Measurements from ENCODE around the gene ZNF423. TPM values are rescaled to one million over a fixed set of nuclear protein-coding genes. Genes with fewer than 3 reads are reported as not detected.

ZNF423 gene
- total RNA-seq, 1 donor from 2014 or later: 0.05 TPM

DNA sequence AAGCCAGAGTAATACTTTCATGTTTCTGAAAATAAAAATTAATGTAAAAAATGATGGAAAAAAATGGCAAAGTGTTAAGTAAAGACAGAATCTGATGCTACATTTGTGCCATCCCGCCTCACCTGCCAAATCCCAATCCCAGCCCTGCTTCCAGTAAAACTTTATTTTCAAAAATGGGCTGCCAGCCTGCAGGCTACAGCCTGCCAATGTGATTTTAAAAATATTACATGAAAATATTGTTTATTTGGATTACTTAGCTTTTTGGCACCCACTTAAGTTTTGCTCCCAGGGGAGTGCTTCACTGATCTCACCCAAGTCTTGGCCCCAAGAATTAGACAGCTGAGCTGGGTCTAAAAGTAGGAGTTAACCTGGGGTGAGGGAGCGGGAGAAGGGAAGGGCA lies 369.5 kb downstream of the ZNF423 start:
- intact Hi-C loops (cut with micrococcal nuclease): no loop called here

- intact Hi-C loops (cut with micrococcal nuclease): no loop called here
These were observed 370.2 kb downstream of the ZNF423 start for GRCh38 chr16:49485663-49486062.

- intact Hi-C loops (cut with micrococcal nuclease): no loop called here
These were observed 371.0 kb downstream of the ZNF423 start for GRCh38 chr16:49484936-49485335.

DNA sequence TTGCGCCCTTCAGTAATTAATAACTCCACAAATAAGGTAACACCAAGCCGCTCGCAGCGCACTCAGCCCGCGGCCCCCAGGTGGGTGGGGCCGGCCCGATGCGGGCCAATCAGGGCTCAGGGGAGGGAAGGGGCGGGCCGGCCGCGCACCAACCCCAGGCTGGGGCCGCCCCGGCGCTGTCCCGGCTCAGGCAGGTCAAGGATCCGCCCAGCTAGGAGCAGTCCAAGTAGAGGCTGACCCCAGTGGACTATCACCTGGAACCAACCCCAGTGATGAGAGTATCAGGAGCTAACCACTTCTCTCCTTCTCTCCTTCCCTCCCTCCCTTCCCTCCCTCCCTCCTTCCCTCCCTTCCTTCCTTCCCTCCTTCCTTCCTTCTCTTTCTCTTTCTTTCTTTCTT lies 371.5 kb downstream of the ZNF423 start:
- intact Hi-C loops (cut with micrococcal nuclease): no loop called here

DNA sequence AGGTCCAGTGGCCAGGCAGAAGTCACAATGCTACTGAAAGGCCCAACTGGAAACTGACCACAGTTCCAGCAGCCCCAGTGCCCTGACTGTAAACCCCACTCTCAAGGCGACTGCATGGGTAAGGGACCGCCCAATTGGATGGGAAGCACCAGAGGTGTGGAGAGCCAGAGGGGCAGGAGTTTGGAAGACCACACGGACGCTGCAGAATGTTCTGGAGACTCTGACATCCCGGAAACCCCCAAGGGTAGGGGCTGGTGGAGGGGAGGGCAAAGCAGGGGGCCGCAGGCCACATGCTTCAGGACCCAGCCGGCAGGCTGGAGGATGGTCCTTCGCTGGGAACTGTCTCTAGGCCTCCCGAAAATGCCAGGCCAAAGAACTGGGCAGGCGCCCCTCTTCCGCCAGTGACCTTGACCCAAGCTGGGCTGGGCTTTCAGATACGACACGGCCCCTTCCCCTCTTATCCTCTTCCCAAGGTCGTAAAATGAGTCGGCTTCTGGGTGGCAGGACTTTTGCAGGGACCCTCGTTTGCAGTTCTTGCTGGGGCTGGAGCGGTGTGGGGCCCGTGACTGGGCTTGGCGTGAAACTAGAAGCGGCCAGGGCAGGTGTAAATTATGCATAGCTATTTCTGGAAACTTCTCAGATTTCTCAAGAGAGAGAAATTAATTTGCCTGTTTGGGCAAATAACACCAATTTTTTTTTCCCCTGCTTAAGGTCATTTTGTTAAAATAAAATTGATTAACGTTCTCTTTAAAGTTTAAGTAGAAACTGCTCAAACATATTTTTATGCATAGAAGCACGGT lies 372.1 kb downstream of the ZNF423 start:
- intact Hi-C loops (cut with micrococcal nuclease): no loop called here

- intact Hi-C loops (cut with micrococcal nuclease): no loop called here
These were observed 372.7 kb downstream of the ZNF423 start for GRCh38 chr16:49483251-49483650.

DNA sequence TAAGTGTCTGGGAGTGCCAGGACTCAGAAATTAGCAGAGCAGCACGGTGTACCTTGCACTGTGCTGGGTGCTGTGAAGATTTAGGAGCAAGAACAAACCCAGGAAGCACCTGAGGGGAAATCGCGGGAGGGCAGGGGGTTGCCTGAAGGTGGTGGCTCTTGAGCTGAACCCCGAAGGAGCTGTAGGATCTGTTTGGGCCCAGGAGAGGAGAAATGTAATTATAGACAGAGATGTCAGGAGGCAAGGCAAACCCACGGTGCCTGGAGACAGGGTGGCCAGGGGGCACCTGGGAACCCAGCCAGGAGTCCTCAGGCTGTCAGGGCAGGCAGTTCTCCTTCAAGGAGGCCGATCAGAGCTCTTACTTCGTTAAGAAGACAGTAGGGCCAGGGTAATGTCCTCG lies 373.2 kb downstream of the ZNF423 start:
- intact Hi-C loops (cut with micrococcal nuclease): no loop called here

DNA sequence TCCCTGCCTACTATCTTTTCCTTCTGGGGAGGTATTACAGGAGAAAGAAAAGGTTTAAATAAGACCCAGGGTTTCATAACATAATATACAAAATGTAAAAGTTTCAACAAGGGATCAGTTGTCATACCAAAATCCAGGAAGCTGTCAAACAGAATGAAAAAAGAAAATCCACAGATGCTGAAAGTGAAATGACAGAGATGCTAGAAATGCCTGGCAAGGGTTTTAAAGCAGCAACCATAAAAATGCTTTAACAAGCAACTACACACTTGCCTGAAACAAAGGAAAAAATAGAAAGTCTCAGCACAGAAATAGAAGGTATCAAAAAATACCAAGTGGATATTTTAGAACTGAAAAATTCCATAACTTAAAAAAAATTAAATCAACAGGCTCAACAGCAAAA lies 377.3 kb downstream of the ZNF423 start:
- intact Hi-C loops (cut with micrococcal nuclease): no loop called here

DNA sequence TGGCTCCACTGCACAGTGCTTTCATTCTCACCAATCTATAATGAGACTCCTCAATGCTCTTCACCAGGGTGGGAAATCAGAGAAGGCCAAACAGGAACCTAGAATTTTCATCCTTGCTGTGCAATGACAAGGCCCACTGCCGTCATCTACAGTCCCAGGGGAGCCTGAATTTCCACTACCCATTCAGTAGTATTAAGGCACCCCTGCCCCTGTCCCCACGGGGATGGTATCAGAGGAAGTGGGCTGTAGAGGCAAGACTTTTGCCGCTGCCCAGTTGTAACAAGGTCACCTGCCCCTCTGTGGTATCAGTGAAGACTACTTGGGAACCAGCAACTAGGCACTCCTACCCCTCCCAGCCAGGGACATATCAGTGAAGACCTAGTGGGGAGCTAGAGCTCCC lies 377.8 kb downstream of the ZNF423 start:
- intact Hi-C loops (cut with micrococcal nuclease): no loop called here

- intact Hi-C loops (cut with micrococcal nuclease): no loop called here
These were observed 378.5 kb downstream of the ZNF423 start for GRCh38 chr16:49477250-49477895.

- intact Hi-C loops (cut with micrococcal nuclease): no loop called here
These were observed 381.2 kb downstream of the ZNF423 start for GRCh38 chr16:49474741-49475140.

- intact Hi-C loops (cut with micrococcal nuclease): no loop called here
These were observed 382.1 kb downstream of the ZNF423 start for GRCh38 chr16:49473773-49474172.

- intact Hi-C loops (cut with micrococcal nuclease): no loop called here
These were observed 382.8 kb downstream of the ZNF423 start for GRCh38 chr16:49473131-49473530.

DNA sequence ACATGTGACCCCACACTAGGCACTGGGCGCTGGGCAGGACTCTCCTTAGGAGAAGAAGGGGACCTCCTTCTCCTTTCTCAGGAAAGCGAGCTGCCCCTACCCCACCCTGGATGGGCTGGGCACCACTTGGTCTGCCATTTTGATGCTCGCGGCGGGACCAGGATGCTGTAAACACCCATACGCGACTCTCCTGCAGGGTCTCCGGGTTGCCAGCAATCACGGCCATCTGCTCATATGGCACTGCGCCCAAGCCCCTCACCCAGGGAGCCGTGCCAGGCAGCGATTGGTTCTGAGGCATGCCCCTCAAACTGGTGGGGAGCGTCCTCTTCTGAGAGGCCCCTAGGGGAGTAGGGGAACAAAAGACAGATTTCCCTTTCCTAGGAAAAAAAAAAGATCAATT lies 383.3 kb downstream of the ZNF423 start:
- intact Hi-C loops (cut with micrococcal nuclease): no loop called here

DNA sequence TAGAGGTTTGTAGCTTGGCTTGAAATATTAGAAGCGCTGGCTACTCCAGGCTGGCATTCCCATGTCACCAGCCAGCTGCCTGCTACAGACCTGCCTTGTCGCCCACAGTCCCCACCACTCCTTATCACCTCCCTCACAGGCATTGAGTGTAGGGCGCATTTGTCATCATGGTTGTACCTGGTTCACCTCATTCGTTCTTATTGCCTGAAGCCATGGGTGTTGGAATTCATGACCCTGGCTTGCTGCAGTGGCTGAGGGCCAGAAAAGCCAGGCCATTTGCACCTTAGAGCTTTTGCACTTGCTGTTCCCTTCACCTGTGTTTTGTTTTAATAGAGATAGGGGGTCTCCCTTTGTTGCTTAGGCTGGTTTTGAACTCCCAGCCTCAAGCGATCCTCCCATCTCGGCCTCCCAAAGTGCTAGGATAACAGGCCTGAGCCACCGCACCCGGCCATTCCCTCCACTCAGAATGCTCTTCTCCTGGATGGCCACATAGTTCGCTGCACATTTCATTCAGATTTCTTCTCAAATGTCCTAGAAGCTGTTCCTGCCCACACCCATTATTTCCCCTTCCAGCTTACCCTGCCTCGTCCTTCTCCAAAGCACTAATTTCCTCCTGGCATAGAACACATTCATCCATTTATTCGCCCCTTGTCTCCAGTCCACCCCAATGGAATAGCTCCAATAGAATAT lies 384.7 kb downstream of the ZNF423 start:
- intact Hi-C loops (cut with micrococcal nuclease): no loop called here

DNA sequence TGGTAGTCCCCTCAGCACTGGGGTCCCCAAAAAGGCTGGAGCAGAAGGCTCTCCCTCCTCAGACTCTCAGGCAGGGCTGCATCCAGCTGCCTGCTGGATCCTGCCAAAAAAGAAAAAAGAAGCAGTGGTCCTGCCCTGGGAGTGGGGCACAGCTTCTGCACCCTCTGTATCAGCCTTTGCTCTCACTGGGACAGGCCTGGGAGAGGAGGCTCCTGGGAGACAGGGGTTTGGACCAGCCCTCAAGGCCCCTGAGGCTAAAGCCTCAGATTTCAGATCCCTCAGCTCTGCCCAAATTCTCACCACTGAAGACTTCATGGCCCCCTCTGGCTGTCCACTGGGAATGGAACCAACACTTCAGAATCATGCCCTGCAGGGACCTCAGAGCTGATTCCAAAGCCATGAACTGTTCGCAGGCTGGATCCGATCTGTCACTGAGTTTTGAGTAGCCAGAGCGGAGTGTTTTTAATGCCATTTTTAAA lies 385.4 kb downstream of the ZNF423 start:
- intact Hi-C loops (cut with micrococcal nuclease): no loop called here

DNA sequence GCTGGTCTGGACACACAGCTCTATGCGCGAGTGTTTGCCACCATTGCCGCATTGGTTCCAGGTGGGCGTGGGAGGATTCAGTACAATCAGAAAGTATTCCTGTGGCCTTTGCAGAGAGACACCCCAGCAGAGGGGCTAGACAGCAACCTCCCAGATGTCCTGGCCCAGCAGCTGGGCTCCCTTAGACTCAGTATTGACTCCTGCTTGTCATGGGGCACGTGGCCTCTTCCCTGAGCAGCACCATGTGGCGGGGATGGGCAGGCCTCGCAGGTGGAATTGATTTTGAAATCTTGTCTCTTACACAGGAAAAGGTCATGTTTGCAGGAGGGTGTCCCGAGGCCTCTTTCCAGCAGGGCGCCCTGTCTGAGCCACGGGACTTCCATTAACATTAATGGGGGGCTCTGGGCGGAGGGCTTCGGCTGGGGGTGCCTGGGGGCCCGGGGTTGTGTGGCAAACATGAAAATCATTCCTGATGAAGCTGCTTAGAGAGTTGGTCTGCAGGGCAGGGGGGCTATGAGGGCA lies 385.9 kb downstream of the ZNF423 start:
- intact Hi-C loops (cut with micrococcal nuclease): no loop called here

GRCh38 chr16:49469311-49469670 lies 386.6 kb downstream of the ZNF423 start:
- intact Hi-C loops (cut with micrococcal nuclease): no loop called here

DNA sequence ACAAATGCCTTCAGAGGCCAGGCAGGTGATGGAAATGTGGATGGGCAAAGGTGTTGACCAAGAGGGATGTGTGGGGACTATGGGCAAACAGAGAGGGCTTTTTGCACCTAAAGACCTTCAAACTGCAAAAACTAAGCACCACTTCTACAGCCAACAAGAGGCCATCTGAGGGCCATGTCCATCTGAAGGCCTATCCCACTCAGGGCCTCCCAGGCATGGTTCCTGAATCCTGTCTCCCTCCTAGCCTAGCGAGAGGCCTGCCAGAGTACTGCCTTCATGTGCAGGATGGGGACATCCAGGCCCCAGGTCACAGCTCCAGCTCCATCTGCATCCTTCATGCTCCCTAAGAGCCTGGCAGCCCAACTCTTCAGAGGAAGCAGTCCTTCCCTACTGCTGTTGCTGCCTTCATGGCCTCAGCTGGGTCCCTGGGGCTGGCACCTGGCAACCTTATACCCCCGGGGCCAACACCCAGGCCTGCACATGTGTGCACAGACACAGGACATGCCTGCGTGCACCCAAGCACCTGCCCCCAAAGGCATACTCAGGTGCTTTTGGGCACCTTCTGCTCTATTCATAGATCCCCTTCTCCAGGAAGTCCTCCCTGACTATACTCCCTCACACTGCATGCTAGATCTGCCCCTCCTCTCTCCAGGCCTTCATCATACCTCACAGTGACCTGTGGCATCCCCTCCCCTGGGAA lies 387.2 kb downstream of the ZNF423 start:
- intact Hi-C loops (cut with micrococcal nuclease): no loop called here

- intact Hi-C loops (cut with micrococcal nuclease): no loop called here
These were observed 388.2 kb downstream of the ZNF423 start for GRCh38 chr16:49467540-49468372.

DNA sequence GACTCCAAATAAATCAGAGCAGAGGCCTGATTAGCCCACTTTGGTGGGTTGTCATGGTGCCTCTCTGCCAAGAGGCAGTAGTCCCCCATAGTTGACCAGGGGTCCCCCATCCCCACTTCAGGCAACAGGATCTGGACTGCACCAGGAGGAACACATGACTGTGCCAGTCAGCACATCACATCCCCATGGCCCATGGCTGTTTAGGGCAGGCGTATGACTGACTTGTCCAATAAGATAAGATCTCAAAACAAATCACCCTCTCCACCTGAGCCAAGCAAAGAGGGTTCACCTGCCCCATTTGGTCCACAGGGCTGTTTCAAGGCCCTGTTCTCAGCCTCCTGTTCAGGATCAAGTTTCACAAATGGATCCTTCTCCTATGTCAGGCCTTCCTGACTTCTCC lies 389.0 kb downstream of the ZNF423 start:
- intact Hi-C loops (cut with micrococcal nuclease): no loop called here

Measured in T-helper 2 cell treated with Interferon-gamma antibody and Interleukin-4, amounts not matched to agents 100 ng/mL and 5 ng/mL, for 36 hours (primary cell).